T-helper 17 cell (primary cell): ENCODE measurements around the gene METRNL. TPM values are rescaled to one million over a fixed set of nuclear protein-coding genes. Genes with fewer than 3 reads are reported as not detected.
"Not testable (repeated sequence)": the region's sequence is repeated elsewhere in the genome, so short reads cannot be mapped to it uniquely, and the experiment has no call there.

Experiments
- ATAC-seq: fragments of 150-1000 bp; cut with Tn5 transposase; 2 replicates; pipeline ENCODE4 v1.10.0; 2021; ENCODE audit warnings: mild to moderate bottlenecking, moderate library complexity
- DNase-seq, 3 donors: peaks; one replicate each; pipeline versions ENCODE4 v3.0.0 to v3.0.0-alpha.2; 2020 to 2021
- H3K9me3 ChIP-seq: one replicate; pipeline ENCODE4 v1.7.0; 2013; ENCODE audit warnings: low read length, mild to moderate bottlenecking; ENCODE audit not compliant: control insufficient read depth, poor library complexity, severe bottlenecking
- H3K27ac Mint-ChIP-seq: one replicate; pipeline ENCODE4 v1.8.0; 2022; ENCODE audit warnings: mild to moderate bottlenecking, moderate library complexity, mixed read lengths
- H3K27me3 Mint-ChIP-seq: one replicate; pipeline ENCODE4 v1.8.0; 2022; ENCODE audit warnings: mixed read lengths
- H3K36me3 Mint-ChIP-seq: one replicate; pipeline ENCODE4 v1.8.0; 2022; ENCODE audit warnings: low read depth, mixed read lengths
- H3K4me1 Mint-ChIP-seq: one replicate; pipeline ENCODE4 v1.8.0; 2022; ENCODE audit warnings: mild to moderate bottlenecking, mixed read lengths
- H3K4me3 Mint-ChIP-seq: one replicate; pipeline ENCODE4 v1.8.0; 2022; ENCODE audit warnings: mild to moderate bottlenecking, moderate library complexity, mixed read lengths
- total RNA-seq, 4 donors: library from RNA in 2 of 4; stranded (reverse) in 2 of 4; gene quantifications; one replicate each; pipeline ENCODE4 v1.2.3 and lab custom pipeline; 2022 to 2026

The METRNL gene
- total RNA-seq, 2 donors from 2014 or later: 24.0 to 26.2 TPM

- Mint-ChIP-seq H3K27ac (no peak overlapping the region), H3K4me3 (no peak overlapping the region), H3K4me1 (peaks cover 14% of the 10 kb centered on the region), H3K36me3 (no peaks in the 10 kb centered on the region), H3K27me3 (peaks cover 48% of the 10 kb centered on the region)
- DNase-seq (peak in 1 of 3 donors; percentile 6), ATAC-seq (no peak)
- no peaks in the 10 kb centered on the region for H3K9me3 ChIP-seq
These were observed 49.2 kb downstream of the METRNL start for GRCh38 chr17:83128306-83129240.

GRCh38 chr17:83129676-83130075, 50.3 kb downstream of the METRNL start:
- peak overlapping the region; percentile 45 for H3K27ac Mint-ChIP-seq
- DNase-seq (no peak), ATAC-seq (no peak)
- peaks cover 10% of the 10 kb centered on the region for H3K4me1 Mint-ChIP-seq
- peaks cover 47% of the 10 kb centered on the region for H3K27me3 Mint-ChIP-seq
- H3K4me3 Mint-ChIP-seq: no peak overlapping the region
- H3K9me3 ChIP-seq: no peaks in the 10 kb centered on the region
- no peaks in the 10 kb centered on the region for H3K36me3 Mint-ChIP-seq

- H3K4me1 Mint-ChIP-seq: peaks cover 2% of the 10 kb centered on the region
- H3K27ac Mint-ChIP-seq: no peak overlapping the region
- no peaks in the 10 kb centered on the region for H3K36me3 Mint-ChIP-seq
- ATAC-seq (no peak), DNase-seq (no peak)
- no peak overlapping the region for H3K4me3 Mint-ChIP-seq
- peaks cover 32% of the 10 kb centered on the region for H3K27me3 Mint-ChIP-seq
- H3K9me3 ChIP-seq: no peaks in the 10 kb centered on the region
These were observed 52.1 kb downstream of the METRNL start for GRCh38 chr17:83131401-83132011.

- H3K9me3 ChIP-seq: no peaks in the 10 kb centered on the region
- H3K4me3 Mint-ChIP-seq: no peak overlapping the region
- H3K27me3 Mint-ChIP-seq: peaks cover 35% of the 10 kb centered on the region
- no peaks in the 10 kb centered on the region for H3K36me3 Mint-ChIP-seq
- DNase-seq: no peak
- H3K27ac Mint-ChIP-seq: no peak overlapping the region
- peaks cover 2% of the 10 kb centered on the region for H3K4me1 Mint-ChIP-seq
- ATAC-seq: no peak
These were observed 53.1 kb downstream of the METRNL start for GRCh38 chr17:83132251-83133081.

GRCh38 chr17:83133302-83134121, 54.1 kb downstream of the METRNL start:
- peaks cover 2% of the 10 kb centered on the region for H3K4me1 Mint-ChIP-seq

GRCh38 chr17:83134456-83134855, 55.0 kb downstream of the METRNL start:
- H3K9me3 ChIP-seq, H3K36me3 Mint-ChIP-seq, ATAC-seq, H3K4me3 Mint-ChIP-seq, H3K27ac Mint-ChIP-seq, DNase-seq, H3K4me1 Mint-ChIP-seq: not testable (repeated sequence)
- H3K27me3 Mint-ChIP-seq: peaks cover 42% of the 10 kb centered on the region

More at GRCh38 chr17:83133302-83134121, 54.1 kb downstream of the METRNL start:
- no peak overlapping the region for H3K4me3 Mint-ChIP-seq
- ATAC-seq: no peak
- no peaks in the 10 kb centered on the region for H3K36me3 Mint-ChIP-seq
- H3K9me3 ChIP-seq: no peaks in the 10 kb centered on the region
- peaks cover 42% of the 10 kb centered on the region for H3K27me3 Mint-ChIP-seq
- H3K27ac Mint-ChIP-seq: no peak overlapping the region
- no peak for DNase-seq

GRCh38 chr17:83135692-83136091, 56.3 kb downstream of the METRNL start:
- H3K36me3 Mint-ChIP-seq: no peaks in the 10 kb centered on the region
- H3K4me1 Mint-ChIP-seq: peaks cover 2% of the 10 kb centered on the region
- no peaks in the 10 kb centered on the region for H3K9me3 ChIP-seq
- DNase-seq (no peak), ATAC-seq (no peak)
- peaks cover 41% of the 10 kb centered on the region for H3K27me3 Mint-ChIP-seq
- H3K4me3 Mint-ChIP-seq: no peak overlapping the region
- H3K27ac Mint-ChIP-seq: no peak overlapping the region

- Mint-ChIP-seq H3K4me1 (peaks cover 2% of the 10 kb centered on the region), H3K36me3 (no peaks in the 10 kb centered on the region), H3K27me3 (peaks cover 37% of the 10 kb centered on the region), H3K4me3 (no peak overlapping the region), H3K27ac (no peak overlapping the region)
- no peaks in the 10 kb centered on the region for H3K9me3 ChIP-seq
- no peak for DNase-seq
- ATAC-seq: no peak
These were observed 56.7 kb downstream of the METRNL start for GRCh38 chr17:83136156-83136555.

- ATAC-seq: no peak
These were observed 57.5 kb downstream of the METRNL start for GRCh38 chr17:83136931-83137330.

GRCh38 chr17:83137523-83137922, 58.1 kb downstream of the METRNL start:
- H3K36me3 Mint-ChIP-seq: no peaks in the 10 kb centered on the region
- H3K4me1 Mint-ChIP-seq: no peaks in the 10 kb centered on the region
- no peak for DNase-seq
- no peak for ATAC-seq
- H3K27me3 Mint-ChIP-seq: peaks cover 27% of the 10 kb centered on the region
- no peak overlapping the region for H3K27ac Mint-ChIP-seq
- no peaks in the 10 kb centered on the region for H3K9me3 ChIP-seq
- no peak overlapping the region for H3K4me3 Mint-ChIP-seq

More at GRCh38 chr17:83136931-83137330, 57.5 kb downstream of the METRNL start:
- H3K27ac Mint-ChIP-seq: no peak overlapping the region
- no peaks in the 10 kb centered on the region for H3K9me3 ChIP-seq
- no peaks in the 10 kb centered on the region for H3K36me3 Mint-ChIP-seq
- no peak for DNase-seq
- peaks cover 32% of the 10 kb centered on the region for H3K27me3 Mint-ChIP-seq
- peaks cover 2% of the 10 kb centered on the region for H3K4me1 Mint-ChIP-seq
- H3K4me3 Mint-ChIP-seq: no peak overlapping the region

- no peaks in the 10 kb centered on the region for H3K4me1 Mint-ChIP-seq
- no peak overlapping the region for H3K27ac Mint-ChIP-seq
- H3K36me3 Mint-ChIP-seq: no peaks in the 10 kb centered on the region
- no peaks in the 10 kb centered on the region for H3K9me3 ChIP-seq
- peaks cover 18% of the 10 kb centered on the region for H3K27me3 Mint-ChIP-seq
- ATAC-seq (no peak), DNase-seq (no peak)
- H3K4me3 Mint-ChIP-seq: no peak overlapping the region
These were observed 59.4 kb downstream of the METRNL start for GRCh38 chr17:83138820-83139219.

- not testable (repeated sequence) for H3K9me3 ChIP-seq, H3K27ac Mint-ChIP-seq, H3K4me1 Mint-ChIP-seq, H3K4me3 Mint-ChIP-seq, ATAC-seq, DNase-seq, H3K36me3 Mint-ChIP-seq
- H3K27me3 Mint-ChIP-seq: peaks cover 17% of the 10 kb centered on the region
These were observed 60.3 kb downstream of the METRNL start for GRCh38 chr17:83139541-83140248.
